H7 (cell line): Measurements from ENCODE around the gene STXBP1. TPM values are rescaled to one million over a fixed set of nuclear protein-coding genes. Genes with fewer than 3 reads are reported as not detected.

Experiments
- DNase-seq: peaks from one replicate; pipeline ENCODE4 v3.0.0; 2012
- H3K27me3 ChIP-seq: 2 replicates; pipeline ENCODE4 v1.6.0; 2011; ENCODE audit warnings: mild to moderate bottlenecking, low read length; ENCODE audit not compliant: control insufficient read depth, insufficient read depth
- H3K36me3 ChIP-seq: replicated peaks from 2 replicates; pipeline ENCODE4 v1.5.1; 2011; ENCODE audit warnings: low read length; ENCODE audit not compliant: control insufficient read depth, insufficient read depth
- H3K4me3 ChIP-seq: 2 replicates; pipeline ENCODE4 v1.5.1; 2011; ENCODE audit warnings: low read depth, mild to moderate bottlenecking, control low read depth, low read length, moderate library complexity; ENCODE audit not compliant: insufficient read depth
- total RNA-seq: library from RNA; depleted of rRNA; stranded (reverse); fragments of >200 nt; shearing (Covaris generic); gene quantifications from 2 replicates; pipeline ENCODE4 v1.2.3, GENCODE V29; 2014; rRNA removed

The STXBP1 gene
- 5.9 and 12.0 TPM in 2 replicates for total RNA-seq

- Histone ChIP-seq H3K36me3 (no peaks in the 10 kb centered on the region), H3K4me3 (peak within 1 kb of the TSS; percentile 83), H3K27me3 (peaks cover 32% of the 10 kb centered on the region)
- peak; percentile 99 for DNase-seq
These were observed at the start of gene STXBP1 for GRCh38 chr9:127611899-127612790. TSS of gene STXBP1 (plus strand) at chr9:127612277. CDS start at chr9:127612404, 127 bp downstream.

GRCh38 chr9:127562279-127562796 is 49.7 kb upstream of the STXBP1 start:
- Histone ChIP-seq H3K36me3 (peaks cover 3% of the 10 kb centered on the region), H3K4me3 (no peak overlapping the region), H3K27me3 (no peaks in the 10 kb centered on the region)
- peak; percentile 26 for DNase-seq

- H3K4me3 ChIP-seq: no peak overlapping the region
- H3K27me3 ChIP-seq: peaks cover 1% of the 10 kb centered on the region; the same call in 1 of the 2 replicates
- peak; percentile 47 for DNase-seq
- peaks cover 3% of the 10 kb centered on the region for H3K36me3 ChIP-seq
These were observed 49.2 kb upstream of the STXBP1 start for GRCh38 chr9:127562841-127563401.

- Histone ChIP-seq H3K36me3 (peaks cover 3% of the 10 kb centered on the region), H3K4me3 (no peak overlapping the region), H3K27me3 (peaks cover 3% of the 10 kb centered on the region; the same call in 1 of the 2 replicates)
- no peak for DNase-seq
These were observed 48.5 kb upstream of the STXBP1 start for GRCh38 chr9:127563579-127563978.

- peaks cover 3% of the 10 kb centered on the region for H3K36me3 ChIP-seq
- H3K4me3 ChIP-seq: no peak overlapping the region
- DNase-seq: no peak
These were observed 46.8 kb upstream of the STXBP1 start for GRCh38 chr9:127565231-127565630.

GRCh38 chr9:127566351-127567001 is 45.6 kb upstream of the STXBP1 start:
- Histone ChIP-seq H3K36me3 (no peaks in the 10 kb centered on the region), H3K4me3 (no peak overlapping the region), H3K27me3 (peaks cover 7% of the 10 kb centered on the region)
- DNase-seq: peak; percentile 67

More at GRCh38 chr9:127565231-127565630, 46.8 kb upstream of the STXBP1 start:
- peaks cover 7% of the 10 kb centered on the region for H3K27me3 ChIP-seq

- DNase-seq: peak; percentile 66
- peak overlapping the region; percentile 76 for H3K4me3 ChIP-seq
- peaks cover 7% of the 10 kb centered on the region for H3K27me3 ChIP-seq
- no peaks in the 10 kb centered on the region for H3K36me3 ChIP-seq
These were observed 44.9 kb upstream of the STXBP1 start for GRCh38 chr9:127567035-127567729.

GRCh38 chr9:127567730-127568617 is 44.1 kb upstream of the STXBP1 start:
- Histone ChIP-seq H3K4me3 (peak overlapping the region; percentile 76), H3K27me3 (peaks cover 7% of the 10 kb centered on the region), H3K36me3 (no peaks in the 10 kb centered on the region)
- peak; percentile 87 for DNase-seq

- DNase-seq: peak; percentile 87
- no peaks in the 10 kb centered on the region for H3K36me3 ChIP-seq
- peak overlapping the region; percentile 76 for H3K4me3 ChIP-seq
- H3K27me3 ChIP-seq: peaks cover 7% of the 10 kb centered on the region
These were observed 43.5 kb upstream of the STXBP1 start for GRCh38 chr9:127568618-127568970.

- Histone ChIP-seq H3K27me3 (peaks cover 7% of the 10 kb centered on the region), H3K4me3 (peak overlapping the region; percentile 76), H3K36me3 (no peaks in the 10 kb centered on the region)
- DNase-seq: peak; percentile 100
These were observed 42.8 kb upstream of the STXBP1 start for GRCh38 chr9:127568971-127569885.

GRCh38 chr9:127569886-127570401 is 42.1 kb upstream of the STXBP1 start:
- DNase-seq: no peak
- H3K36me3 ChIP-seq: no peaks in the 10 kb centered on the region
- peak overlapping the region; percentile 66 for H3K4me3 ChIP-seq
- peaks cover 7% of the 10 kb centered on the region for H3K27me3 ChIP-seq

- no peaks in the 10 kb centered on the region for H3K36me3 ChIP-seq
- no peak overlapping the region for H3K4me3 ChIP-seq
- peak; percentile 21 for DNase-seq
- H3K27me3 ChIP-seq: peaks cover 7% of the 10 kb centered on the region
These were observed 41.5 kb upstream of the STXBP1 start for GRCh38 chr9:127570533-127571111.
